ENCODE data around the gene RTP5.

GRCh38 chr2:241851325-241852115, 18.0 kb upstream of the RTP5 start:
- TF ChIP-seq ZBTB33 (IDR thresholded peaks at IDR 0.05; ENCODE audit: extremely low read depth, insufficient replicate concordance, low read length) (no peak), CTCF (IDR thresholded peaks at IDR 0.05 in 2 of 3, conservative IDR thresholded peaks at IDR 0.05 in 1 of 3; ENCODE audit: borderline replicate concordance in 1 of 3, insufficient read depth in 1 of 3, low read depth in 2 of 3, low read length in 2 of 3) (no peak), REST (IDR thresholded peaks at IDR 0.05; ENCODE audit: low read depth) (no peak), EZH2 (IDR thresholded peaks at IDR 0.05) (no peak), SRF (IDR thresholded peaks at IDR 0.05; ENCODE audit: low read depth) (no peak), POLR2A (IDR thresholded peaks at IDR 0.05; ENCODE audit: borderline replicate concordance, extremely low read depth, insufficient read depth, insufficient read length) (no peak)

All from HCT116 (cell line).